Type B pancreatic cell (in vitro differentiated cells): ENCODE results near the gene FRA10AC1. TPM values are rescaled to one million over a fixed set of nuclear protein-coding genes. Genes with fewer than 3 reads are reported as not detected.

Experiments used
- DNase-seq: peaks from one replicate; pipeline ENCODE4 v3.0.0; 2021; ENCODE audit warnings: mixed read lengths; ENCODE audit not compliant: unreplicated experiment; ENCODE audit errors: extremely low spot score
- H3K27ac Mint-ChIP-seq: 2 replicates; pipeline ENCODE4 v1.8.0; 2021; ENCODE audit warnings: mild to moderate bottlenecking, mixed read lengths
- H3K27me3 Mint-ChIP-seq: 2 replicates; pipeline ENCODE4 v1.8.0; 2021; ENCODE audit warnings: mixed read lengths
- H3K36me3 Mint-ChIP-seq: 2 replicates; pipeline ENCODE4 v1.8.0; 2021; ENCODE audit warnings: mixed read lengths
- H3K4me1 Mint-ChIP-seq: one replicate; pipeline ENCODE4 v1.8.0; 2021; ENCODE audit warnings: mixed read lengths; ENCODE audit not compliant: unreplicated experiment
- H3K4me3 Mint-ChIP-seq: 2 replicates; pipeline ENCODE4 v1.8.0; 2021; ENCODE audit warnings: mild to moderate bottlenecking, mixed read lengths
- H3K9me3 Mint-ChIP-seq: 2 replicates; pipeline ENCODE4 v1.8.0; 2021; ENCODE audit warnings: mixed read lengths
- total RNA-seq: library from RNA; stranded (reverse); gene quantifications from 2 replicates; pipeline ENCODE4 v1.2.1, GENCODE V29; 2021; ENCODE audit warnings: low replicate concordance
- TF ChIP-seq, protein P1 (sequence below): fragments of 200-600 bp; sonication (generic); conservative IDR thresholded peaks from 2 replicates; pipeline ENCODE4 v1.5.0; 2021; ENCODE audit warnings: antibody characterized with exemption, mild to moderate bottlenecking

FRA10AC1 gene
- total RNA-seq, 1 donor from 2014 or later, result 15.1 TPM

DNA sequence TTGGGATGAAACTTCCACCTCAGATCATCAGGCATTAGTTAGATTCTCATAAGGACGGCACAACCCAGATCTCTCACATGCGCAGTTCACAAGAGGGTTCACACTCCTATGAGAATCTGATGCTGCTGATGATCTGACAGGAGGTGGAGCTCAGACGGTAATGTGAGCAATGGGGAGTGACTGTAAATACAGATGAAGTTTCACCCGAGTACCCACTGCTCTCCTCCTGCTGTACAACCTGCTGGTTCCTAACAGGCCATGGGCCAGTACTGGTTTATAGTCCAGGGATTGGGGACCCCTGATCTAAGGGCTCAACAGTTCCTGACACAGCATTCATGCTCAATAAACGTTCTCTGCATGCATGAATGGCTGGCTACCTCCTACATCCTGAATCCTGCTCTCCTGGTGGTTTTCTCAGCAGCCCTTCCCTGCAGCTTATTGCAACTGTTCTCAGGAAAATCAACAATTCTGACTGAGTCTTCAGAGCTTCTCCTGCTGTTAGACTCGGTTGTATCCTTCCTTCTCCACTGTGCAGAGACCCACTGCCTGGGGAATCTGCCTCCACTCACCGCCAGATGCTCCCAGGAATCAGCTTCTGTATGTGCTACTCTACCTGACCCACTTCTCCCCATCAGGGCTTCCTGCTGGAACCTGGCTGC, 72.6 kb downstream of the FRA10AC1 start:
- no peak overlapping the region for H3K27ac Mint-ChIP-seq
- H3K27me3 Mint-ChIP-seq, result peaks cover 10% of the 10 kb centered on the region
- no peak overlapping the region for H3K4me3 Mint-ChIP-seq
- H3K9me3 Mint-ChIP-seq, result no peaks in the 10 kb centered on the region
- no peak for DNase-seq
- TF ChIP-seq, protein P1, sequence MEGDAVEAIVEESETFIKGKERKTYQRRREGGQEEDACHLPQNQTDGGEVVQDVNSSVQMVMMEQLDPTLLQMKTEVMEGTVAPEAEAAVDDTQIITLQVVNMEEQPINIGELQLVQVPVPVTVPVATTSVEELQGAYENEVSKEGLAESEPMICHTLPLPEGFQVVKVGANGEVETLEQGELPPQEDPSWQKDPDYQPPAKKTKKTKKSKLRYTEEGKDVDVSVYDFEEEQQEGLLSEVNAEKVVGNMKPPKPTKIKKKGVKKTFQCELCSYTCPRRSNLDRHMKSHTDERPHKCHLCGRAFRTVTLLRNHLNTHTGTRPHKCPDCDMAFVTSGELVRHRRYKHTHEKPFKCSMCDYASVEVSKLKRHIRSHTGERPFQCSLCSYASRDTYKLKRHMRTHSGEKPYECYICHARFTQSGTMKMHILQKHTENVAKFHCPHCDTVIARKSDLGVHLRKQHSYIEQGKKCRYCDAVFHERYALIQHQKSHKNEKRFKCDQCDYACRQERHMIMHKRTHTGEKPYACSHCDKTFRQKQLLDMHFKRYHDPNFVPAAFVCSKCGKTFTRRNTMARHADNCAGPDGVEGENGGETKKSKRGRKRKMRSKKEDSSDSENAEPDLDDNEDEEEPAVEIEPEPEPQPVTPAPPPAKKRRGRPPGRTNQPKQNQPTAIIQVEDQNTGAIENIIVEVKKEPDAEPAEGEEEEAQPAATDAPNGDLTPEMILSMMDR, result no peak
- H3K4me1 Mint-ChIP-seq, result peaks cover 5% of the 10 kb centered on the region
- H3K36me3 Mint-ChIP-seq, result no peaks in the 10 kb centered on the region

DNA sequence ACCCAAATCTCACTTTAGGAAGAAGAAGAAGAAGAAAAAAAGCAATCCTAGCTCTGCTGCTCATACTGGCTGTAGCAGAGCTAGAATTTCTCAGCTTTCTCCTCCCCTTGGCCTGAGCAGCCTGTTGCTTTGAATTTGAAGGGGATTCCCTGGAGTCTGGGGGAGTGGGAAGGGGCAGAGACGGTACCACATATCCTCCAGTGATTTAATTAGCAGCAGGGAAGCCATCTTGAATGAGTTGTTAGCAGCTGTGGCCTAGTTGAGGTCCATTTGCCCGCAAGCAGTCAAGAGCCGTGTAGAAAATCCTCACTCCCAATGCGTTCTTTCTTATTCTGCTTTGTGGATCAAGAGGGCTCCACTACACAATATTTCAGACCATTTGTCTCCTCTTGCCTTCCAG, 73.5 kb downstream of the FRA10AC1 start:
- H3K27ac Mint-ChIP-seq, result no peak overlapping the region
- no peaks in the 10 kb centered on the region for H3K9me3 Mint-ChIP-seq
- H3K36me3 Mint-ChIP-seq, result no peaks in the 10 kb centered on the region

DNA sequence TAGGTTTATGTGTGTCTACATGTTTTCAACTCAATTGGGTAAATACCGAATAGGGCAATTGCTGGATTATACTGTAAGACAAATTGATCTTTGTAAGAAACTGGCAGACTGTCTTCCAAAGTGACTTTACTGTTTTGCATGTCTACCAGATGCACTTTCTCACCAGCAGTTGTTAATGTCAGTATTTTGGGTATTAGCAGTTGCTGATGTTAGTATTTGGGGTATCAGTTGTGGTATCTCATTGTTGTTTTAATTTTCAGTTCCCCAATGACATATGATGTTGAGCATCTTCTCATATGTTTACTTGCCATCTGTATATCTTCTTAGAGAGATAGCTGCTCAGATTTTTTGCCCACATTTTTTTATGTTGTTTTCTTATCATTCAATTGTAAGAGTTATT, 79.5 kb downstream of the FRA10AC1 start:
- peaks cover 36% of the 10 kb centered on the region for H3K27me3 Mint-ChIP-seq
- DNase-seq, result no peak
- H3K36me3 Mint-ChIP-seq, result no peaks in the 10 kb centered on the region
- TF ChIP-seq, protein P1, result no peak
- no peak overlapping the region for H3K27ac Mint-ChIP-seq
- no peaks in the 10 kb centered on the region for H3K4me1 Mint-ChIP-seq
- H3K9me3 Mint-ChIP-seq, result no peaks in the 10 kb centered on the region
- no peak overlapping the region for H3K4me3 Mint-ChIP-seq

More for the DNA sequence above, 73.5 kb downstream of the FRA10AC1 start:
- Mint-ChIP-seq H3K4me1 (peaks cover 5% of the 10 kb centered on the region), H3K4me3 (no peak overlapping the region), H3K27me3 (peaks cover 10% of the 10 kb centered on the region)
- TF ChIP-seq, protein P1, result no peak
- DNase-seq, result no peak

DNA sequence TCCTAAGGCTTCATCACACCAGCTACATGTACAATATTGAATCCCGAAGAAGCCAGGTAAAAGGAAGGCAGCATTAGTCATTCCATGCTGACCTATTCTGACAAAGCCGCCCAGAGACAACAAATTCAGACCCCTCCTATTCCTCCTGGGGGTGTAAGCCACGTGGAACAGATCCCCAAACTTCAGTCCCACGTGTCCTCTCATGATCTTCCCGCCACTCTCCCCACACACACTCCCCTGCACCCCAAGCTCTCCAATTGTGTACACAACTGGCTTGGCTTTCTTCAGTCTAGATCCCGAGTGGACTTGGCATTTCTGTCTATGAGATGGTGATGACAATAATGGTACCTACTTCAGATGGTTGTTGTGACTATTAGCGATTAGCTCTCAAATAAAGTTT, 81.5 kb downstream of the FRA10AC1 start:
- Mint-ChIP-seq H3K4me3 (no peak overlapping the region), H3K36me3 (no peaks in the 10 kb centered on the region), H3K4me1 (peaks cover 5% of the 10 kb centered on the region), H3K27me3 (peaks cover 40% of the 10 kb centered on the region), H3K9me3 (no peaks in the 10 kb centered on the region), H3K27ac (no peak overlapping the region)
- TF ChIP-seq, protein P1, result no peak
- DNase-seq, result no peak

Other genes with a start within 250 kb of the FRA10AC1 start
- gene MYOF, start 220.3 kb downstream of the FRA10AC1 start, total RNA-seq, result 49.4 and 79.8 TPM in 2 replicates
- gene CEP55, start 206.0 kb downstream of the FRA10AC1 start, total RNA-seq, result 7.4 and 14.8 TPM in 2 replicates
- gene FFAR4, start 135.9 kb downstream of the FRA10AC1 start, total RNA-seq, result 0.70 and 1.2 TPM in 2 replicates
- 30.3 and 54.3 TPM in 2 replicates for gene RBP4, start 101.4 kb downstream of the FRA10AC1 start, total RNA-seq
- not detected in 2 replicates for gene PDE6C, start 90.1 kb downstream of the FRA10AC1 start, total RNA-seq
- gene LGI1, start 55.3 kb upstream of the FRA10AC1 start, total RNA-seq, result 0.85 and 2.2 TPM in 2 replicates
- gene SLC35G1, start 191.4 kb upstream of the FRA10AC1 start, total RNA-seq, result 13.9 and 21.0 TPM in 2 replicates